Left lung (tissue), 10 donors: ENCODE results near the gene KCNB1. TPM values are rescaled to one million over a fixed set of nuclear protein-coding genes. Genes with fewer than 3 reads are reported as not detected.

ENCODE experiments used
- ATAC-seq: fragments of 200-7000 bp; cut with Tn5 transposase; one replicate; pipeline ENCODE4 v1.9.1; 2020; ENCODE audit warnings: moderate library complexity
- DNase-seq, 4 donors: peaks; one replicate each; pipeline ENCODE4 v3.0.0-alpha.2; 2013 to 2020
- H3K27ac ChIP-seq, 2 donors: fragments of 200-600 bp; sonication (generic) in 1 of 2; one replicate each; pipeline versions ENCODE4 v1.5.0 to v1.8.0; 2020 to 2021
- H3K27me3 ChIP-seq, 2 donors: fragments of 200-600 bp; sonication (generic) in 1 of 2; one replicate each; pipeline versions ENCODE4 v1.5.0 to v1.8.0; 2020 to 2021
- H3K36me3 ChIP-seq, 2 donors: fragments of 200-600 bp; sonication (generic) in 1 of 2; one replicate each; pipeline versions ENCODE4 v1.5.0 to v1.8.0; 2020 to 2021
- H3K4me1 ChIP-seq, 2 donors: fragments of 200-600 bp; one replicate each; pipeline ENCODE4 v1.8.0; 2021
- H3K4me3 ChIP-seq, 2 donors: fragments of 200-600 bp; sonication (generic) in 1 of 2; one replicate each; pipeline versions ENCODE4 v1.5.0 to v1.8.0; 2020 to 2021; ENCODE audit warnings: mild to moderate bottlenecking in 1 of 2
- H3K9me3 ChIP-seq, 2 donors: fragments of 200-600 bp; sonication (generic) in 1 of 2; one replicate each; pipeline versions ENCODE4 v1.5.0 to v1.8.0; 2020 to 2021
- CTCF ChIP-seq, 2 donors: fragments of 200-600 bp; sonication (generic) in 1 of 2; IDR thresholded peaks; one replicate each; pipeline versions ENCODE4 v1.5.0 to v1.8.0; 2021; ENCODE audit warnings: antibody characterized with exemption in 2 of 2
- intact Hi-C, 2 donors: fragments of 100-400 bp; cut with DNase I; formaldehyde crosslinking; loops; one replicate each; pipeline versions ENCODE4 v1.11.2 to v1.14.2; 2022
- polyA plus RNA-seq, 6 donors: library from polyadenylated mRNA; unstranded; fragments of 120-200 nt; gene quantifications; one replicate each; pipeline ENCODE4 v1.2.1, GENCODE V29; 2013; ENCODE audit not compliant: insufficient read length in 6 of 6
- total RNA-seq, 2 donors: library from RNA; stranded (reverse); fragmentation: NEBNext Ultra II Directional; extraction: Animal tissue kit (Norgen Biotek cat#: 25700); gene quantifications; one replicate each; pipeline ENCODE4 v1.2.1, GENCODE V29; 2021
- donor health status: DM: no; HTN: yes; CAD: no.
- donor health status: DM: no; HTN: no; CAD: no.

The KCNB1 gene
- total and polyA plus RNA-seq, 8 donors = 0.26 to 1.2 (median 0.44) TPM

- no peak overlapping the region for H3K27ac ChIP-seq
- ATAC-seq (no peak), DNase-seq (no peak)
These were observed 54.5 kb downstream of the KCNB1 start for GRCh38 chr20:49427751-49428518.

GRCh38 chr20:49426873-49427272 is 55.6 kb downstream of the KCNB1 start:
- ATAC-seq = no peak
- no peak for DNase-seq
- intact Hi-C loops = no loop called here
- Histone ChIP-seq H3K36me3 (no peaks in the 10 kb centered on the region), H3K27me3 (peaks cover 0 to 10% of the 10 kb centered on the region in 2 donors), H3K27ac (no peak overlapping the region), H3K4me3 (no peak overlapping the region), H3K9me3 (no peaks in the 10 kb centered on the region), H3K4me1 (no peaks in the 10 kb centered on the region)
- TF ChIP-seq CTCF (IDR thresholded peaks at IDR 0.05) = no peak

More at GRCh38 chr20:49427751-49428518, 54.5 kb downstream of the KCNB1 start:
- H3K36me3 ChIP-seq = no peaks in the 10 kb centered on the region
- intact Hi-C loops = no loop called here
- TF ChIP-seq CTCF (IDR thresholded peaks at IDR 0.05) = no peak
- H3K9me3 ChIP-seq = no peaks in the 10 kb centered on the region
- peaks cover 0 to 10% of the 10 kb centered on the region in 2 donors for H3K27me3 ChIP-seq
- no peaks in the 10 kb centered on the region for H3K4me1 ChIP-seq
- H3K4me3 ChIP-seq = no peak overlapping the region

GRCh38 chr20:49426395-49426794 is 56.1 kb downstream of the KCNB1 start:
- ATAC-seq = no peak
- Histone ChIP-seq H3K27me3 (peaks cover 0 to 10% of the 10 kb centered on the region in 2 donors), H3K27ac (no peak overlapping the region), H3K9me3 (no peaks in the 10 kb centered on the region), H3K36me3 (no peaks in the 10 kb centered on the region), H3K4me1 (no peaks in the 10 kb centered on the region), H3K4me3 (no peak overlapping the region)
- DNase-seq = no peak
- intact Hi-C loops = no loop called here
- no peak for TF ChIP-seq CTCF (IDR thresholded peaks at IDR 0.05)

GRCh38 chr20:49424536-49424935 is 57.9 kb downstream of the KCNB1 start:
- intact Hi-C loops = no loop called here
- Histone ChIP-seq H3K4me3 (no peak overlapping the region), H3K27ac (no peak overlapping the region), H3K4me1 (no peaks in the 10 kb centered on the region), H3K36me3 (no peaks in the 10 kb centered on the region), H3K27me3 (peaks cover 0 to 10% of the 10 kb centered on the region in 2 donors), H3K9me3 (no peaks in the 10 kb centered on the region)
- no peak for DNase-seq
- ATAC-seq = no peak
- no peak for TF ChIP-seq CTCF (IDR thresholded peaks at IDR 0.05)

GRCh38 chr20:49422161-49422560 is 60.3 kb downstream of the KCNB1 start:
- DNase-seq (no peak), ATAC-seq (no peak)
- Histone ChIP-seq H3K9me3 (no peaks in the 10 kb centered on the region), H3K36me3 (no peaks in the 10 kb centered on the region), H3K4me3 (no peak overlapping the region), H3K27me3 (peaks cover 0 to 4% of the 10 kb centered on the region in 2 donors), H3K27ac (no peak overlapping the region), H3K4me1 (no peaks in the 10 kb centered on the region)
- intact Hi-C loops = no loop called here
- no peak for TF ChIP-seq CTCF (IDR thresholded peaks at IDR 0.05)
